GM19468 (cell line): ENCODE data around the gene GPR162.

Experiments
- ATAC-seq: cut with Tn5 transposase; IDR thresholded peaks from one replicate; pipeline ENCODE4 v1.9.1; 2021; ENCODE audit warnings: mild to moderate bottlenecking, moderate library complexity, moderate number of reproducible peaks; ENCODE audit not compliant: unreplicated experiment; ENCODE audit errors: extremely low read depth

The GPR162 gene

GRCh38 chr12:6819106-6820030 lies 2.3 kb upstream of the GPR162 start:
- no peak for ATAC-seq

GRCh38 chr12:6820166-6820565 lies 1.5 kb upstream of the GPR162 start:
- ATAC-seq, result no peak

DNA sequence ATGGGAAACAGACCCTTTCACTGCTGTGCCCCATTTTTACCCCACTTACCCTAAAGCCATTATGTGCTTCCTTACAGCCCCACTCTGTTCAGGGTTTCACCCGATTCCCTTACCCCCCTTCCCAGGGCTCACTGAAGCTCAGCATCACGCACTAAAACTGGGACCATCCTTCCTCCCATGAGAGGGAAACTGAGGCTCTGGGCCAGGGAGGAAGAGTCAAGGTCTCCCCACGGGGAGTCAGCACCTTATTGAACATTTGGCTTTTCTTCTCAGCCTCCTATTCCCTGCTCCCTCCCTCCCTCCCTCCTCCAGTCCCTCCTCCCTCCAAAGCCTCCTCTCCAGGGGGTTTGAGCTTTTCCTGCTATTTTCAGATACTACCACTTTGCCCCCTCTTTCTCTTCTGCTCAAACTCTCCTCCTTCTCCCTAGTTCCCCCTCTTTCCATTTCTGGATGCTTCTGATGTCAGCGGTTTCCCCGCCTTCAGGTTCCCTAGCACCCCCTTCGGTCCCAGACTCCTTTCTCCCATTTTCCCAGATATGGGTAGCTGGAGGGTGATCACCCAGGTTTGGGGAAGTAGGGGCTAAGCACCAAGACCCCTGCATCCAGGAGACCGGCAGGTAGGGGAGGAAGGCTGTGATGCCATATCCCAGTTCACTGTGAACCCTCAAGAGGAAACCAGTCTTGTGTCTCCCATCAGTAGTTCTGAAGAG lies 960 bp downstream of the GPR162 start:
- ATAC-seq, result no peak

- no peak for ATAC-seq
Observed at GRCh38 chr12:6823182-6824084, 1.8 kb downstream of the GPR162 start.

- no peak for ATAC-seq
Observed at GRCh38 chr12:6824085-6824775, 2.6 kb downstream of the GPR162 start.

- ATAC-seq, result no peak
Observed at GRCh38 chr12:6824901-6825381, 3.3 kb downstream of the GPR162 start.

DNA sequence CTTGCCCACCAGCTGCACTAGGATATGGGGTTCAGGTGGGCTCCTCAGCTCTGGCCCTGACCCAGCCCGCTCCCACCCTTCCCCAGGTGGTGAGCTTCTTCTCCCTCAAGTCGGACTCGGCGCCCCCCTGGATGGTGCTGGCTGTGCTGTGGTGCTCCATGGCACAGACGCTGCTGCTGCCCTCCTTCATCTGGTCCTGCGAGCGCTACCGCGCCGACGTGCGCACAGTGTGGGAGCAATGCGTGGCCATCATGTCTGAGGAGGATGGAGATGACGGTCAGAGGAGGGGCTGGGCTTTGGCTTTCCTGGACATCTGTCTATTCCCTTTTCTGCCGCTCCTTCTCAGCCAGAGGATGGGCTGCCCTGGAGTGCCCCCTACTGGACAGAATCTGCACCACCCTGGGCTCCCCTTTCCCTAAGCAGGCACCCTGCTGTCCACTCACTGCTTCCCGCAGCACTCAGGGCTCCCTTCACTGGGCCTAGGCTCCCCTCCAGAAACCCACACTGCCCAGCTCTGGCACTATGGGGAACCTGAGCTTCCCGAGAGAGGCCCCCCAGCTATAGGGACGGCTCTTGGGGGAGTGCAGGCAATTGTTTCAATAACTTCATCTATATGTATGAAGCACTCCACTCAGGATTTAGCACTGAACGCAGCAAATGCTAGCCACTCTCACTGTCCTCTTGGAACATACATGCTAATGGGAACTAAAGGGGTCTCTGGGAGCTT lies 3.9 kb downstream of the GPR162 start:
- no peak for ATAC-seq

DNA sequence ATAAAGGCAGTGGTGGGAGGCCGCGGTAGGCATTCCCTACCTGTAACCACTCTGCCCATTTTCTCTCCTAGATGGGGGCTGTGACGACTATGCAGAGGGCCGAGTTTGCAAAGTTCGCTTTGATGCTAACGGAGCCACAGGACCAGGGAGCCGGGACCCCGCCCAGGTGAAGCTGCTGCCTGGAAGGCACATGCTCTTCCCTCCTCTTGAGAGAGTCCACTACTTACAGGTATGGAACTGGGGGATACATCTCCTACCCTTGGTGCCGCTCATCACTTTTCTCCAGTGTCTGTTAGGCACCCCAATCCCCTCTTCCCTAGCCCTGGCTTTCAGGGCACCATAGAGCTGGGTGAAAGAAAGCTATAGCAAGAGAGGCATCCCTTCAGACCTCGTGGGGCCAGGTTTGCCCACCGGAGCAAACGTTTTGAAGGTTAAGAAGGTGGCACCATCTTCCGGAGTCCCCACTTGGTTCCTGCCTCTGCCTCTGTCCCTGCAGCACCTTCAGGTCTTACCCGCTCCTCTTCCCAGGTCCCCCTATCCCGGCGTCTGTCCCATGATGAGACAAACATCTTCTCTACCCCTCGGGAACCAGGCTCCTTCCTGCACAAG lies 4.6 kb downstream of the GPR162 start:
- ATAC-seq, result no peak

DNA sequence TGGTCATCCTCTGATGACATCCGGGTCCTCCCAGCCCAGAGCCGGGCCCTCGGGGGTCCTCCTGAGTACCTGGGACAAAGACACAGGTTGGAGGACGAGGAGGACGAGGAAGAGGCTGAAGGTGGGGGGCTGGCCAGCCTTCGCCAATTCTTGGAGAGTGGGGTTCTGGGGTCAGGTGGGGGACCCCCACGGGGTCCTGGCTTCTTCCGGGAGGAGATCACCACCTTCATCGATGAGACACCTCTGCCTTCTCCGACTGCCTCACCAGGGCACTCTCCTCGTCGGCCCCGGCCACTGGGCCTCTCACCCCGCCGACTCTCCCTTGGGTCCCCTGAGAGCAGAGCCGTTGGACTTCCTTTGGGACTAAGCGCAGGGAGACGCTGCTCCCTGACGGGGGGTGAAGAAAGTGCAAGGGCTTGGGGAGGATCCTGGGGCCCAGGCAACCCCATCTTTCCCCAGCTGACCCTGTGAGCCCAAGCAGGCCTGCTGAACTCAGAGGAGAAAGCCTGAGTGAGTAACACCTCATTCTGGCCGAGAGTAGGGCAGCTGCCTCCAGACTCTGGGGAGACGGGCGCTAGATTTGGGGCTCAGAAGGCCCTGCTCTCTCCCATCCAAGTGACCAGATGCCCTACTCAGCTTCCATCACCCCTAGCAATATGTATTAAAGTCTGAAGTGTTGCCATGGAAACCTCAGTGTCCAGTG lies 5.3 kb downstream of the GPR162 start:
- ATAC-seq, result no peak

DNA sequence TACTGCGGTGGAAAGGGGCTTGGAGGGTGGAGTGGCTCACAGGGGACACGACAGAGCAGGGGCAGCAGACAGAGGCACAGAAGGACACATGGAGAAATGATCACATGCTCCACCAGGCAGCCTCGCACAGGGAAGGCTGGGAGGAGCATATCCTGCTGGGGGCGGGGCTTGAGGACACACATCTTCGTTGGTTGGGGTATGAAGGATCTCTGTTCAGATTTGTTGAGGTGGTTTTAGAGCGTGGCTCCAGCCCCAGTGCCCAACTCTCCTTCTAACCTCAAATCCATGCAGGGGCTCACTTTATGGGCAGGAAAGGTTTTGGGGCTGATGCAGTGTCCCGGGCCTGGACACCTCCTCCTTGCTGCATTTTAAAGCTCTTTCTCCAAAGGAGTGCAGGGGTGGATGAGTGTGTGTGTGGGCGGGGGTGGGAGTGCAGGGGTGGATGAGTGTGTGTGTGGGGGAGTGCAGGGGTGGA lies 5.9 kb downstream of the GPR162 start:
- ATAC-seq, result no peak

GRCh38 chr12:6827982-6828780 lies 6.6 kb downstream of the GPR162 start, which contains the start of gene P3H3:
TSS of gene P3H3 (plus strand) at chr12:6828407. CDS start at chr12:6828441, 34 bp downstream.
- no peak for ATAC-seq

GRCh38 chr12:6828781-6829535 lies 7.3 kb downstream of the GPR162 start:
- ATAC-seq, result no peak

GRCh38 chr12:6829536-6830220 lies 8.1 kb downstream of the GPR162 start:
- ATAC-seq, result no peak

DNA sequence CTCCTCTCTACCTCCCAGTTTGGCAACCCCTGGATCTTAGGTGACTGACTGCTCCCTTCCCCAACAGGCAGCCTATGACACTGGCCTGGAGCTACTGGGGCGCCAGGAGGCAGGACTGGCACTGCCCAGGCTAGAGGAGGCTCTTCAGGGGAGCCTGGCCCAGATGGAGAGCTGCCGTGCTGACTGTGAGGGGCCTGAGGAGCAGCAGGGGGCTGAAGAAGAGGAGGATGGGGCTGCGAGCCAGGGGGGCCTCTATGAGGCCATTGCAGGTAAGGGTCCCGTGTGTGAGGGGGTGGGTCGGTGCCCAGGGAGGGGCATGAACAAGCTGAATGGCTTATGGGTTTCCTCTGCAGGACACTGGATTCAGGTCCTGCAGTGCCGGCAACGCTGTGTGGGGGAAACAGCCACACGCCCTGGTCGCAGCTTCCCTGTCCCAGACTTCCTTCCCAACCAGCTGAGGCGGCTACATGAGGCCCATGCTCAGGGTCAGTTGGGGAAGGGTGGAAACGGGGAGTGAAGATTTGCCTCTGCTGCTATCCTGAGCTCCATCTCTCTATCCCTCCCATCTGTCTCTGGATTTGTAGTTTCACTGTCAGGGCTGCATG lies 8.8 kb downstream of the GPR162 start:
- no peak for ATAC-seq

DNA sequence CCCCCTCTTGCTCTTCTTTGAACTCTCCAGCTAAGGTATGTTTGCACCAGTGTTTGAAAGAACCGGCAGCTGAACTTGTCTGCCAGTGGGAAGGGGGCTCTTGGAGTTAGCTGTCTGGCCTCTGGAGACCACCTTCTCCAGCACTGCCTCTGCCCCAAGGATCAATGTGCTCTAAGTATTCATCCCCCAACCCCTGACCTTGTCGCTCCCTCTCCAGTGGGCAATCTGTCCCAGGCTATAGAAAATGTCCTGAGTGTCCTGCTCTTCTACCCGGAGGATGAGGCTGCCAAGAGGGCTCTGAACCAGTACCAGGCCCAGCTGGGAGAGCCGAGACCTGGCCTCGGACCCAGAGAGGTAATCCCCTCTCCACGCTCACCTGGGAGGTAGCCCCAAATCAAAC lies 9.4 kb downstream of the GPR162 start:
- ATAC-seq, result no peak
